Stimulated activated CD8-positive, alpha-beta memory T cell treated with anti-CD3 and anti-CD28 coated beads, Interleukin-4, amount 100 ng/mL, for 4 hours (primary cell): ENCODE measurements around the gene PHB1.
"Not testable (repeated sequence)": the region's sequence is repeated elsewhere in the genome, so short reads cannot be mapped to it uniquely, and the experiment has no call there.

Experiments used
- DNase-seq, 2 donors: peaks; one replicate each; pipeline ENCODE4 v3.0.0-alpha.2; 2020; ENCODE audit warnings: low read depth in 2 of 2, low spot score in 1 of 2

The PHB1 gene

DNA sequence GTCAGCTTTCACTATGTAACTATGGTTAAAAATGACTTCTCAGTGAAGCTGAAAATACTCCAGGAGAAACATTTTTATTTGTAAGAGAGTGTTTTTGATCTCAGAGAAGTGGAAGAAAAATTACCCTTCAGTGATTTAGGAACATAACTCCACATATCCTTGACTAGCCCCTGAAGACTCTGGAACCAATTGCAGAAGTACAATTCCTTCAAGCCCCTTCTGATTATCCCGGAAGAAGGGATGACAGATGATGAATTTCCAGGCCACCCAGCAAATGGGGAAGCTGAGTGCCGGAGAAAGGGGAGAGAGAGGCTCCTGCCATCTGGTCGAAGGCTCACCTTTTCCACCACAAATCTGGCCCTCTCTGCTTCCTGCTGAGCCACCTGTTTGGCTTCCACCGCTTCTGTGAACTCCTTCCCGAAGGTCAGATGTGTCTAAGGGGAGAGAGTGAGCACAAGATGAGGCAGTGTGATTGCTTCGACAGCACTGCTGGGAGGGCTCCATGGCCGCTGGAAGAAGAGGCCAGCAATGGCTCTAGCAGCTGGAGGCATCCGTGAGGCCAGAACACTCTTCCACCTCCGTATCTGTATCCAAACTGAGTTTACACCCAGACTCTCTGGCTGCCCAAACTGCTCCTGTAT is 8.1 kb downstream of the PHB1 start:
- DNase-seq, result no peak

DNA sequence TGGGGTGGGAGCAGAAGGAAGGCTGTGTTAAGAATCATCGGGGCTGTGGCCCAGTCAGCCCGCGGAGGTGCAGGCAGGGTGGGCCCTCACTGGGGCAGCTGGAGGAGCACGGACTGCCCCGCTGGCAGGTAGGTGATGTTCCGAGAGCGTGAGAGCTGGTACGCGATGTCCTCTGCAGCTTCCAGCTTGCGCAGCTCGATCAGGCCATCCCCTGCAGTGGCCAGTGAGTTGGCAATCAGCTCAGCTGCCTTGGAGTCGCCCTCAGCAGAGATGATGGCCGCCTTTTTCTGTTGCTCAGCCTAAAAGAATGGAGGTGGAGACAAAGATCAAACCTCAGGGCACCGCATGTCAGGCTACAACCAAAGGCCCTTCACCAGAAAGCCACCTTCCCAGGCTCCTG is 9.8 kb downstream of the PHB1 start:
- no peak for DNase-seq

DNA sequence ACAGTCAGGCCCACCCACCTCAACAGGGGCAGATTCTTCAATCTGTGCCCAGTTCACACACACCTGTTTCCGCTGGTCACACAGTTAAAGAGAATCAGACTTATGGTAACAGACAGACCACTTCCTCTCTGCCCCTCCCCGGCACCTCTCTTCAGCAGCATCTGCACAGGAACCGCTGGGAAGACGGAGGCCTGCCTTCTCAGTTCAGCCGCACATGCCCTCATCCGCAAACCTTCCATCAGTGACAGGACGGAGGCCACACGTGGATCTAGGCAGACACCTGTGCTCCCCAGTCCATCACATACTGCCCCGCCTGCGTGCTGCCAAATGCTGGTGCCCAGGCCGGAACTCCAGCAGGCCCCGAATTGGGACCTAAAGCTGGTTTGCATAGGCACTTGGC is 10.3 kb downstream of the PHB1 start:
- DNase-seq, result no peak

DNA sequence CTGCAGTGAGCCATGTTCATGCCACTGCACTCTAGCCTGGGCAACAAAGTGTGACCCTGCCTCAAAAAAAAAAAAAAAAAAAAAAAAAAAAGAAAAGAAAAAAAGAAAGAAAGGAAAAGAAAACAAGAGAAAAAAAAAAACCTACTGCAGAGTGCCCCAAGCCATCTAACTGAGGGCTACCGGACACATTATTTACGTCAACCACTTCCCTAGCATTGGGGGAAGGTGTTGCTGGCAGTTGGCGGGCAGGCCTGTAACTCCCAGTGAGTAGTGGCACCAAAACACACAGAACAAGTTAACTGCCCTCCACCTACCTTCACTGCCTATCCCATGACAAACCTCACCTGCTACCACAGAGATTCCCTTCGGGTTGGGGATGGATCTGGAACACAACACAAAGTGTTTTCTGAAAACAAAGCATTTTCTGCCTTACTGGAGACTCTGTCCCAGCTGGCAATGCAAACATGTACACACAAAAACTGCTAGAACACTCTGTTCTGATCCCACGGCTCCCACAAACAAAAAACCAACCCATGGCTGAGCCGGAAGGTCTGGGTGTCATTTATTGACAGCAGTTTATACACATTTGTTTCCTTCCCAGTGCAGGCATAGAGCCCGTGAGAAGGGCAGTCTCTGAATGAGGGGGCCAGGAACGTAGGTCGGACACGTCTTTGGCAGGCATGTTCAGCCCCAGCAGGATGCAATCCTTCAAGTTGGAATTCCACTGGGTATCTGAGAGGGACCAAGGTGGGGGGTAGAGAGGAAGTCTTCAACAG is 11.0 kb downstream of the PHB1 start:
- no peak for DNase-seq

DNA sequence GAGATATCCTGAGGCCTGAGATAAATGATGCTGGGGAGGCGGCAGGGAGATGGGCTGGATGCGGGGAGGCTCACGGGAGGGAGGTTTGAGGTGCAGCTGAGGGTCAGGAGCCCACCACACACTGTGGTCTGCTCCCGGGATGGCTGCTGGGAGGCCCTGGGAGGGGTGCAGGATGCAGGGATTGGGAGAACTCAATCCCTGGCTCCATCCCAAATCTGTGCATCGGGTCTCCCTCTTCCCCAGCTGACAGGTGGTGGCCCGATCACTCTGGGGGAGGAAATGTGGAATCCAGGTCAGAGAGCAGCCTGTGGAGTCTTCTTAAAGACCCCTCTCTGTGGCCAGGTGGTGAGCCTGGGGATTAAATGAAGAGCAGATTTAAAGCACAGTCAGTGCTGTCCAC is 12.0 kb downstream of the PHB1 start:
- no peak for DNase-seq

DNA sequence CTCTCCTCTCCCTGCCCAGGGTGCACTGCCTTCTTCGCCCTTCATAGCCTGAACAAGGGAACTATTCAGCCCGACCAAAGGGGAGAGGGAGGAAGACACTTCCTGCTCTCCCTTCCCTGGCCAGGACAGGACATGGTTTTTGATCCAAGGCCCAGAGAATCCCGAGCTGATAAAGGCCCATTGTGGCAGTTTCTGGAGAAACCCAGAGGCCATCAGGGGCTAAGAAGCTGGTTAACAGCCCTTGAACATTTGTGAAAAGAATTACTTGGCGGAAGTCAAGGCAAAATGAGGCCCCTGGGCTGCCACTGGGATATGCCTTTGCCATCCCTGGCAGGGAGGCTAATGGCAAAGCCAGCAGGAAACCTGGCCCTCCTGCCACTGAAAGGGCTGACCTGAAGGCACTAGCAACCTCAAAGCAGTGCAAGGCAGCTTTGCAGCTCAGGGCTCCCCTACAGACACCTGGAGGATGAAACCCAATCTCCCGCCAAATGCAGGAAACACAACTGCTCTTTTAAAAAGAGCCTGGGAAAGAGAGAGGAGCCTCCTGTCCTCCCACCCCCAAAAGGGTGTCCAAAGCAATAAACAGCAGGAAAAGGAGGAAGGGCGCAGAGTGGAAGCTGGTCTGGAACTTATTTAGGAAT is 12.6 kb downstream of the PHB1 start:
- no peak for DNase-seq

DNA sequence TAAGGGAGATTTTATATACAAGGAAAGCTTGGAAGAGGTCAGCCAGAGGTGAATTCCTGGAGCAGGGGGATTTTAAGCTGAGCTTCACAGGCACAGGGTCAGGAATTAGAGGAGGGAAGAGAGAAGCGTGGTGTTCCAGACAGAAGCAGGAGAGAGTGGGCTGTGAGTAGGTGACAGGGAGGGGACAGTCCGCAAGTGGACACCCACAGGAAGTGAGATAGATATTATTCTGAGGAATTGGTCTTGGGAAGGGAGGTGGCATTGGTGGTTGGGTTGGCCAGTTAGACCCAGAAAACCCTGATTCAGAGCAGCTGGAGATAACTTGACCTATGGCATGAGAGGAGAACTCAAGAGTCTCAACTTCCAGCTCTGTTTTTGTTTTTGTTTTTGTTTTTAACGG is 14.7 kb downstream of the PHB1 start:
- DNase-seq, result no peak

DNA sequence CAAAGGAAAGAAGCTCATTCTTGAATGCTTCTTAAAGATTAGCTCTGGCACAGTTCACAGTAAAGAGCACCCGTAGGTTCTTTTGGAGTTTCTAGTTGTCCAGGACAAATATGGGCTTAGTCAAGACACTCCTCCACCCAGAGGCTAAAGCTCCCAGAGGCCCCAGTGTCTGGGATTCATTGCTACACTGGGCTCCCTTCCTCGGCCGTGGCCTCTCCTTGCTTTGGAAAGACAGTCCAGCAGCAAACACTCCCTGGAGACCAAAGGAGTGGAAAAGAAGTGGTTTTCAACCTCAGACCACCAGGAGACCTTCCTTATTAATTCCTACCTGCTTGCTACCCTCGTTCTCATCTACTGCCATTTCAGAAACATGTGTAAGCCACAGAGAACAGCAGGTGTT is 17.1 kb downstream of the PHB1 start:
- no peak for DNase-seq

DNA sequence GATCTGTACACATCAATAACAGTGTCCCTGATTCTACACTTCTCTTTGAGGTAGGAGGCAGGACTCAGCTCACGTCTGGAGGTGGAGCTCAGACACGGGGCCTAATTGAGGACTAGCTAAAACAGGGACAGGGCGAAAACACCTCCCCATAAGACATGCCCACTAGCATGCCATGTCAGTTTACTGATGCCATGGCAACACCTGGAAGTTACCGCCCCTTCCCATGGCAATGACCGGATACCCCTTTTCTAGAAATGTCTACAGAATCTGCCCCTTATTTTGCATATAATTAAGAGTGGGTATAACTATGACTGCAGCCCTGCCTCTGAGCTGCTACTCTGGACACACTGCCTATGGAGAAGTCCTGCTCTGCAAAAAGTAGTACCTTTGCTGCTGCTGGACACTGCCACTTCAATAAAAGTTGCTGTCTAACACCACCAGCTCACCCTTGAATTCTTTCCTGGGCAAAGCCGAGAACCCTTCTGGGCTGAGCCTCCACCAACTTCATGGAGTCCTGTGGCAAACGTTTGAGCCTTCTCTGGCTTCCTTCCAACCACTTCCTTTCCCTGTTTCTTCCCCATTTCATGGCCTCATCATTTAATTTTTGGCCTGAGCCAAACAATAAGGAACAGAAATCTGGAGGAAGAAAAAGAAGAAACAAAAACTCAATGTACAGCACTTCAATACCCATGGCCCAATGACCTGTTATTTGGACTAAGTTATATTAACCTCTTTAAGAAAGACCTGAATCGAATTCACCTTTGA is 21.0 kb downstream of the PHB1 start:
- DNase-seq, result no peak

DNA sequence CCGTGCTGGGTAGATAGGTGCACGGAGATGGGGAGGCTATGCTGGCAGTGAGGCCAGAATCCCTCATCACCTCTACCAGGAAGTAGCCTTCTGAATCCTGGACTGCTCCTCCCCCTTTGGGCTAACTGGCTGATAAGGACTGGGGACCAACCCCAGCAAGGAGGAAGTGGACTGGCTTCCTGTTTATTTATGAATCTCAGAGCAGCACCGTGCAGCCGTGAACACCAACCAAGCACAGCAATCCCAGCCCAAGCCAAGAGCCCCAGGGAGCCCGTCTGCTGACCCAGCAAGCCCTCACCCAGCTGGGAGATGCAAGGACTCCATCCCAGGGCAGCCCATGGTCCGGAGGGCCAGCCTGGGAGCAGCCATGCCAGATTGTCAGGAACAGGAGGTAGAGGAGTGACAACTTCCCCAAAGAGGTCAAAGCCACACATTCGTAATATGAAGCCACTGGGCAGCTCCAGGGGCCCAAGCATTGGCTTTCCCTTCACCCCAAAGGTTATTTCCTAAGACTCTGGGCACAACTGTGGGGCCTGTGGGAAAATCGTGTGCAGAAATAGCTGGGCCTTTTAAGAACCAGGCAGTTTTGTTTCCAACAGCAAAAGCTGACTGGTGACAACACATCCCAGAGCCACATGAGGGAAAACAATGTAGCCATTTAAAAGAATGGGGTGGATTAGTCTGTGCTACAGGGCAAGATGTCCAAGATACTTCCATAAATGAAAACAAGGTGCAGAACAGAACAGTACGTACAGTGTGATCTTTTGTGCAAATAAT is 23.9 kb downstream of the PHB1 start:
- DNase-seq, result no peak

DNA sequence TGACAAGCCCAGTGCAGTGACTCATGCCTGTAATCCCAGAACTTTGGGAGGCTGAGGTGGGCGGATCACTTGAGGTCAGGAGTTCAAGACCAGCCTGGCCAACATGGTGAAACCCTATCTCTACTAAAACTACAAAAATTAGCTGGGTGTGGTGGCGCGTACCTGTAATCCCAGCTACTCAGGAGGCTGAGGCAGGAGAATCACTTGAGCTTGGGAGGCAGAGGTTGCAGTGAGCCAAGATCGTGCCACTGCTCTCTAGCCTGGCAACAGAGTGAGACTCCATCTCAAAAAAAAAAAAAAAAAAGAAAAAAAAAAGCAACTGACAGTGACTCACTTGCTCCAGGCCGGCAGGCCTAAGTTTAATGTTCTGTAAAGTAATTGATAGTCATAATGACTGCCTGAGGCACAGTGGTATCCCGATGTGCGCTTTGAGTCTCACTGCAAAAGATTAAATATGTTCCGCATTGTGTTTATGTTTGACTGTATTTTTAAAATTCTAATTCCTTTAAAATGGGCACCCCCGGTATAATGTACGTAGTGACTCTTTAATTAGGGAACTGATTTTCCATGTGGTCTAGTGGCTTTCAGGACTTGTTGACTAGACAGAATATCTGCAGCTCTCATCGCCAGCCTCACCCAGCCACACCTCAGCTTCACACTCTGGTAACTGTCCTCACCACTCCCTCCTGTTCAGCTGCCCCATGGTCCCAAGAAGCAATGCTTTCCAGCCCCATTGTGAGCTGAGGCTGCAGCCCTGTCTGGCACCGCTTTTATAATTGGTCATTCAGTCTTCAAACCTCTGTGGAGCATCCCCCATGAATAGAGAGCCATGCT is 25.0 kb downstream of the PHB1 start:
- not testable (repeated sequence) for DNase-seq

DNA sequence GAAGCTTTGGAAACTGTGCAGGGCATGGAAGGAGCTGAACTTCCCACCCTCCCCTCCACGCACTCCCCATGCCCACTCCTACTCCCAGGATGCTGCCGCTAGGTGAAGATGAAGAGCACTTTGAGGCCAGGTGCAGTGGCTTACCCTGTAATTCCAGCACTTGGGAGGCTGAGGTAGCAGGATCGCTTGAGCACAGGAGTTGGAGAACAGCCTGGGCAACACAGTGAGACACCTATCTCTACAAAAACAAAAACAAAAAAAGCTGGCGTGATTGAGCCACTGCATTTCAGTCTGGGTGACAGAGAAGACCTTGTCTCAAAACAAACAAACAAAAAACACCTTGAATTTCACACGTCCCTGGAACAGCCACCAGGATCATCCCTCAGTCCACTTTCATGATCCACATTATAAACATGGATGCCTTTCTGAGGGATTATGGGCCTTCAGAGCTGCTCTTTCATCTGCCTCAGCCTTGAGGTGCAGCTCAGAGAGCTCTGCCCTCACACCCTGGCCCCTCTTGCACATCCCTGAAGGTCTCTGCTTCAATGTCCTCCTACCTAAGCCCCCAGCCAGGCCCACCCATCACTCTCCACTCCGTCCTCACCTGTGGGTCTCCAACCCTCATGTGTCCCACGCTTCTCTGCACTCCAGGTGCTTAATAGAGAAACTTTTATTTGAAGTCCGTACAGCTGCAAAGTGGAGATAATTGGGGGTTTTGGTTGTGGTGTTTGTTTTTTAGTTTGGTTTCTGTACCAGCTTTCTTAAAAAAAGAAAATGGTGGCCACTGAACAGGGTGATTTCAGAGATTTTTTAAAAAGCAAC is 25.8 kb downstream of the PHB1 start:
- DNase-seq, result no peak

DNA sequence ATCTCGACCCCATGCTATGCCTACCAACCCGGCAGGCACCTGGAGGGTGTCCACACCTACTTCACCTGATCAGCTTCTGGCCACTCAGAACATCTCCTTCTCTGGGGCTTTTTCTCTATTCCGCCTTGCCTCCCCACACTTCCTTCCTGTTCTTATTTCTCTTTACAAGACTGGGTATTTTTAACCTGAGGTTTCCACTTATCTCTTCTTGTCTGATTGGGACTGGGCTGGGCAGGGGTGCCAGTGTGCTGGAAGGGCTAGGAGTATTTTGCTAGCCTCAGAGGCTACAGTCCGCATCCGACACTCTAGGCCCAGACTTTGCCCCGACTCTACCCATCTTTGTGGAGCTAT is 26.4 kb downstream of the PHB1 start:
- DNase-seq, result no peak

DNA sequence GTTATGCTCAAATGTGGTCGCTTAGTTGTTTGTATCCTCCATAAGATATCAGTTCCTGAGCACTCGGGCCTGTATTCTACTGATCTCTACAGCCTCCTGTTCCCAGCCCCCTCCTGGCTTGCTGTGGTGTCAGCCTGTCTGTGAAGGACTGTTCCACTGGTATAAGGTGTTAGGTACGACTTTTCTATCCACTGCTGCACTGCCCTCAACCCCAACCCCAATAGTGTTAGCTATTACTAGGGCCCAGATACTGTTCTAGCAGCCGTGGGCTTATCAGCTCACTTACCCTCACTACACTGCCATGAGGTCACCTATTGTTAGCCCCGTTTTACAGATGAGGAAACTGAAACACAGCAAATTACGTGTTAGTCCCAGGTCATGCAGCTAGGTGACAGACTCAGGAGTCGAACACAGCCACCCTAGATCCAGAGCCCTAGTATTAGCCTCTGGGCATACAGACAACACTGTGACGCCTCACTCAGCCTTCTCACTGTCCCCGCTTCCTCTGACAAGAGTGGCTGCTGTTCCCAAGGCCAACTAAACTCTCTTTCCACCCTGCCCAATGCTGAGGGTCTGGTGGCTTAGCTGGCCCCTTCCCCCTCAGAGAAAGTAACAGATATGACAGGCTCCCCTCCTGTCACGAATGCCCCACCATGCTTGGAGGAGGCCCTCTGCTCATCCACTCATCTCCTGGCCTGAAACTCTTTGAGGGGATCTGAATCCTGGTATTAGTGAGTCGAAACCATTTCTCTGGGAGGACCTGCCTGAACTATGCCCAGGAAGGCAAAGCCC is 27.0 kb downstream of the PHB1 start:
- no peak for DNase-seq

DNA sequence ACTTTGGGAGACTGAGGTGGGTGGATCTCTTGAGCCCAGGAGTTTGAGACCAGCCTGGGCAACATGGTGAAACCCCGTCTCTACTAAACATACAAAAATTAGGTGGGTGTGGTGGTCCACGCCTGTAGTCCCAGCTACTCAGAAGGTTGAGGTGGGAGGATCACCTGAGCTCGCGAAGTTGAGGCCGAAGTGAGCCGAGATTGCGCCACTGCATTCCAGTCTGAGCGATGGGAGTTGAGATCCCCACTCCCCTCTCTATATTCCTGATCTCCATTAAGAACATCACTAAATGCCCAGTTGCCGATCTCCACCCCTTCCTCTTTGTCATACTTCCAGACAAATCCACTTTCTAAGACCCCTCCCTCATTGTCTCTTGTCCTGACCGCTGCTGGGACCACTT is 28.3 kb downstream of the PHB1 start:
- no peak for DNase-seq

DNA sequence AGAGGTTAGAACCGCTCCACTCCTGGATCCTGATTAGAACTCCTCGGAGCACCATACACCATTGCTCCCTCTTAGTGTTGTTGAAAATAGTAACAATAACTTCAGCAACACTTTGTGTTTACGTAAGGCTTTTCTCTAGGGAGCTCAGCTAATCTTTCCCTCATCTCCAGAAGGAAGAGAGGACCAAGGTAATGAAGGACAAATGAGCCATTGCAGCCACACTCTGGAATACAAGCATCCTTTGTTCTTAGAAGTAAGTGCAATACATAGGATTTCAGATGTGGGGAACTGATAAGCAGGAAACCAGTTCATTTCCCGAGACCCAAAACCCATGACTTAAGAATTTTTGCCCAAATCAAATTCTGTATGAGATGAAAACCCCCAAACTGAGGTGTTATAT is 29.7 kb downstream of the PHB1 start:
- DNase-seq, result no peak

DNA sequence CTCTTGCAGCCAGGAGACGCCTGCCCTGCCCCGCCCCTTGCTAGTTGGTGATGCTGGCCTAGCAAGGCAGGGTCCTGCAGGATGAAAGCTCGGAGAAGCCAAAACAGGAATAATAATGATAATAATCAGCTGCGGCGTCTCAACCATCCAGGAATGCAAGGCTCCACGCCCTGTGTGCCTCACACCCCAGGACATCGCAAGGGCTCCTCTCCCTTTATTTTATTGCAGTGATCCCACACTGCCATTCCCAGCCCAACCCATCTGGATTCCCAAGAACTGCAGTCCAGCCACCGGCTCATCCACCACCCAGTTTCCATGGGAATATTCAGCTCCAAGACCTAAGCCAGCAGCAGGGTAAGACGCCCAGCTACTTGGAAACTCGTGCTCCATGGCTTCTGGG is 31.6 kb downstream of the PHB1 start:
- DNase-seq, result no peak

DNA sequence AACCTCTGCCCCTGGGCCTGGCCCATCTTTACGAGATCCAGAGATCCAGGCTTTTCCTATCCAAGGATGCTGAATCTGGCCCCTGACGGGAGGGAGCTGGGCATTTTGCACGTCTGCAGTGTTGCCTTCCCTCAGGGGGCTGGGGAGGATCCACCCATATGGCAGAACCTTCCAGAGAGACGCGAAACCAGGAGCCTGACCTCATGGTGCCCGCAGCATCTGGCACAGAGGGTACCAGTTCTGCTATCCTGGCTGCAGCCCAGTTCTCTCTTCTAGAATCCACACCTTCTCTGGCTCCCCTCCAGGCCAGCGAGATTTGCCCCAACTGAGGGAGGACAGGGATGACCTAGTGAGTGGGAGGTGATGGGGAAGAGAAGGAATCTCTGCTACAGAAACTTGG is 32.1 kb downstream of the PHB1 start:
- DNase-seq, result no peak

DNA sequence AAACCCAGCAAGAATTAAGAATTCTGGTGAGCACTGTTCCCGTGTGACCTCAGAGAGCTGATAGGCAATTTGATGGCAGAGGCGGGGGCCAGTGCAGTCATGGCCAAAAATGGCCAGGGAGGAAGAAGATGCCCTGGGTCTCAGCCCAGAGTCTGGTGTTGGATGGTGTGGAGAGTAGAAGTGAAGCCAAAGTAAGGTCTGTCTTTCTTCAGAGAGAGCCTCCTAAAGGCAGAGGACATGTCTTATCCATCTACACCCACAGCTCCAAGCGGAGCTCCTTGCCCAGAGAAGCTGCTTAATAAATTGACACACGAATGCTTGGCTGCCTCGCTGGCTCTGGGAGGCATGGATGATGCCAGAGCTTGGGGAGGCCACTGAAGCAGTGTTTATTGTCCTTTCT is 32.9 kb downstream of the PHB1 start:
- no peak for DNase-seq
